GM19455 (cell line): ENCODE data around the gene DIP2C.
A peak's percentile ranks its signal among the peaks of the same experiment; 100 is the strongest.
"Not testable (repeated sequence)": the region's sequence is repeated elsewhere in the genome, so short reads cannot be mapped to it uniquely, and the experiment has no call there.

Experiments
- ATAC-seq: cut with Tn5 transposase; IDR thresholded peaks from one replicate; pipeline ENCODE4 v1.9.1; 2021; ENCODE audit not compliant: unreplicated experiment

Gene DIP2C

DNA sequence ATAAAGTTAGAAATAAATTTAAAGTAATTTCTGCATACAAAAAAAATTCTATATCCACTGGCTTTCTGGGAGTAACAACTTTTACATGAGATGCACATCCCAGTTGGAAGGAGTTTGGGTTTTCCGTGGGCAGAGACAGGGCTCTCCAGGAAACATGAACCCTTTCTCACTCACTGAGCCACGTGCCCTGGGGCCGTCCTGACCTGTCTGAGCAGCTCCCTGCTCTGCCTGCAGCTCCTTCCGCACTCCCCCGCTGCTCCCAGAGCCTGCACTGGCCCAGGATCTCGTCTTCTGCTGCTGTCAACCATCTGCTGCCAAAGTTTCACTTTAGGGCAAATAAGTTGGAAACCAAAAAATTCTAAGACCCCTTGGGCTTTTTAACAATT lies 169.1 kb downstream of the DIP2C start:
- ATAC-seq: no peak

DNA sequence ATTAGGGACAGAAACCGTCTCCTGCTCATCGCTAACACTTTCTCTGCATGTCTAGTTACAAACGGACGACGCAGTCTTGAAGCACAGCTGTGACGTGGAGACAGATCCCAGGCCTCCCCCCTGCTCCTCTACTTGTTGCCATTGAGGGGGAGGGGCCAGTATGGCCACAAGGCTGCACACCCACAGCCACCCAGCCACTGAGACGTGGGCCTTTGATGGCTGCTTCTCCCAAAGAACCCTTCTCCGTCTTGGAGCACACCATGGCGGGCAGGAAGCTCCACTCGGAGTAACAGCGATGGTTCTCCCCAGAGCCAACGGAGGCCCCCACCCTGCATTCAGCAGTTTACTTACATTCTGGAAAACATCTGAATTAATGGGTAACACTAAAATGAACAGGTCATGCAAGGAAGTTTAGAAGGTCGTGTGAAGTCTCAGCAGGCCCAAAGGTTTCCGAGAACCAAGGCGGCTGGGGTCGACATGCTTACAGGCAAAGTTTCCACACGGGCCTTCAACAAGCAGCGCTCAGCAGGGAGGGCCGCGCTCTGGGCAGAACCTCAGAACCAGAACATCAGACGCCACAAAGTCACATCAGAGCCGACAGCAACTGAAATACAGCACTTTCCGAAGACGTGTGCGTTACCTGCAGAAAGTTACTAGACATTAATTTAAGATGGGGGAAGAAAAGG lies 169.6 kb downstream of the DIP2C start:
- ATAC-seq: no peak

DNA sequence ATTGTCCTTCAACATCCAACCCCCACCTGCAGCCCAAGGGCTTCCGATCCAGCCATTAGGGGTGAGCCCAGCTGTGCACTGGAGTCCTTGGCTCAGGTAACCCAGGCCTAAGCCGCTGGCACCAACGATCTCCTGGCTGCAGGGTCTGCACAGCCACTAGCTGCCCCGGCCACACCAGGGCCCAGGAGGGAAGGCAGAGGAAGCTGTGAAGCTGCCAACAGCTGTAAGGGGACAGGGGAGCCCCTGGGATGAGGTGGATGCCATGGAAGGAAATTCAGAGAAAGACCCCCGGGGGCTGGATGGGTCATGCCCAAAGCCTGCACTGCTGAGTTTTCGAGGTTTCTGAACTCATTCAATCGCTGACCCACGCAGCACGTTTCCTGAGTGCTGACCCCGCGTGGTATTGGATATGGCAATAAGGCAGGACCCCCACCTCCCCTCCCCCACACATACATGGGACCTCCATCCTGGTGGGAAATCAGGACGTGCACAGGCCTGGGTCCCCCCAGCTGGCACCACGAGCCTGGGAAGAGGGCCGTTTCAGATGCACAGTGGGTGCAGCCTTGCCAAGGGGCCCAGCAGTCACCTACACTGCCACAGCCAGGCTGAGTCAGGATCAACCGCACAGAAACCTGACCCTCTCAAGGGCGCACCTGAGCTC lies 170.3 kb downstream of the DIP2C start:
- ATAC-seq: no peak

DNA sequence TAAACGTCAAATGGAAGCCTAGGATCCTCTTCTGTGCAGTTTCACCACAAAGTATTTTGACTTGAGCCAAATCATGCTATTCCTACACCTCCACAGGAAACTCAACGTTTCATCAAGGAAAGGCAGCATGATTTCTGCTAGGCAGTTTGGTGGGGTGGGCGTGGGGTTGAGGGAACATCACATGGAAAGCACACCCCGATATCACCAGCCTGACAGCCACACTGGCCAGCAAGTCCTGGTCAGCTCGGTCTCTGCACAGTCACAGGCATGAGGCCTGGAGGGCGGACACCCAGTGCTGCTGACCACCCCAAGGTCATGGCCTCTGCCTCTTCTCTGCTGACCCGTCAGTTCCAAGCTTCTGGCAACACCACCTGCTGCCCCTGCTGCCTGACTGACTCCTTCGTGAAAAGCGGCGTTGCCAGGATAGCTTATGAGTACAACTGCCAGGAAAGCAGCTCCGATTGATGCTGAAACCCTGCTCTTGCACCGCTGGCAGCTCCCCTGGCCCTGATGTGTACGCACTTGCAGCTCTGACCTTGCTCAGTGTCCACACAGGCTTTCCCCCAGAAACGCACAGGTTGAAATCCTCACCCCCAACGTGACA lies 171.5 kb downstream of the DIP2C start:
- ATAC-seq: no peak

DNA sequence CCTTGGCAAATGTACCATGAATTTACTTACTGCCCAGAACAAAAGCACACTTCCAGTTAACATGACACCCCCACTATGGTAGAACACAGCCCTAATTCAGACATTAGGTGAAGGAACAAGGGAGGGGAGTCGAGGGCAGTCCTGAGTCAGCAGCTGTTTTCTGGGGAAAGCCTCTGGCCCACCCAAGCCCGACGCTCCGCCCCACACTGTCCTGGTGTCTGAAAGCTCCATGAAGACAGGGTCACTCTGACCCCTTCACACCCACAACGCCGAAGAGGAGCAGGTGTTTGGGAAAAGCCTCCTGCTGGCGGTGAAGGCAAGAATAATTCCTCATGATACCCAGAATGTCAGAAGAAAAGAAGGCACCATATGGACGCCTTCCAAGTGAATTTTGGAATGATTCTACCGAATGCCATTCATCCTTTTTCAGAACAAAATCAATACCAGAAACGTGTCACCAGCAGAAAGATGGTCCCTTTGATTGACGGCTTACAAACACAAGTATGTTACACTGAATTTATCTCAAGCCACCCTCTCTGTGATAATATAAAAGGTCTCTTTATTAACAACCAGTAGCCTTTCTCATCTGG lies 172.1 kb downstream of the DIP2C start:
- ATAC-seq: no peak

DNA sequence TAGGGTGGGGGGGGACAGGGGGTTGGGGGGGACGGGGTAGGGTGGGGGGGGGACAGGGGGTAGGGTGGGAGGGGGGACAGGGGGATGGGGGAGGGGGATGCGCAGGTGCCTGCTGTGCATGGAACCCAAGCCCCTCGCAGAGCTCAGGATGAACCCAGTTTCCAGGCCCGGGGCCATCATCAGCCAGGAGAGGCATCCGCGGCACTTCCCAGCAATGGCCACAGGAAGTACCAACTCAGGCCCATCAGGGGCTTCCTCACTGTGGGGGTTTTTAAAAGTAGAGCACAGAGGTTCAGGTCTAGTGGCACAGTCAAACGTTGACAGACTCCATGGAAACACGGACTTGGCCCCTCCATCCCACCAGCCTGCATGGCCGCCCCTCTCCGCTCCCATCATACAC lies 172.7 kb downstream of the DIP2C start:
- no peak for ATAC-seq

DNA sequence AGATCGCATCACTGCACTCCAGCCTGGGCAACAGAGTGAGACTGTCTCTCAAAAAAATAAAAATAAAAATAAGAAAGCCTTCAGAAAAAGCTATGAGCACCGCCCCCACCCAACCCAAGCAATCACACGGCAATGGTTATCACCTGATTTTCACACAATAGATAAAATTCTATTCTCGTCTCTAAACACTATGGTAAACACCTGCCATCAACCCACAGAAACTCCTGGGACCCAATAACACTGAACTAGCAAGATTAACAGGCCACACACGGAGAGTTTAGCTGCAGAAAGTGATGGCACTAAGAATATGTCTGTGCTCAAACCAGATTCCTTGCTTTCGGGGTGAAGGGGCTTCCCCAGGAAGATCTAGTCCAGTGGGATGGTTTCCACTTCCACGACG lies 173.8 kb downstream of the DIP2C start:
- ATAC-seq: no peak

DNA sequence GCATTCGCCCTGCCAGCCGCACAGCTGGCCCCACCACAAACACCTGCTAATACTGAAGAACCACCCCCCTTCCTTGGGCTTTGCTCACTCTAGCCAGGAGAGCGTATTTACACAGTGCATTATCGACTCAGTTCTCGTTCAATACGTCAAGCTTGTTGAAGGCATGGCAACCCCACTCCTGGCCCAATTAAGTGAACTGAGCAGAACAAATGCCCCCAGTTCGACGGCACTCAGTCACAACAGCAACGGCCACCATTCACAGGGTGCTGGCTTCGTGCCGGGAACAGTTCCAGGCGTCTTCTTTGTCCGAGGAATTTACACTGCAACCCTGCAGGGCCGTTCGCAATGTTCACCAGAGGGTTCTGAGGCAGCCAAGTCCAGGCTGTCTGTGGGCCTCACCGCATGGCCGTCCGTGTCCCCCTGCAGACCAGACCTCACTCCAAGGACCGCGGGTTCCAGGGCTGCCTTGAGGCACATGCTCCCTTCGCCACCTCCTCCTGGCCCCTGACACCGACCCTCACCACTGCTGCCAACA lies 175.3 kb downstream of the DIP2C start:
- ATAC-seq: no peak

DNA sequence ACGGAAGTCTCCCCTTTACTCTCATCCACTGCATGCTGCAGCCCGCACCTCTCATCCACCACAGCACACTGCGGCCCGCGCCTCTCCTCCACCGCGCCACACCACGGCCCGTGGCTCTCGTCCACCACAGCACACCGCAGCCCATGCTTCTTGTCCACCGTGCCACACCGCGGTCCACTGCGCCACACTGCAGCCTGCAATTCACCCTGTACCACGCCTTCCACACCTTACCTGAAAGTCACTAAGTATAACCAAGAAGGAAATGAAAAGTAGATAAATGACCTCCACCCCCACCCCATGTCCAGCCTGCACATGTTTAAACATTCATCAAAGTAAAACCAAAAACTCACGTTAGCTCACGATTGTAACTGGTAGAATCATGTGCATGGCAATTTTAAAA lies 176.1 kb downstream of the DIP2C start:
- no peak for ATAC-seq

DNA sequence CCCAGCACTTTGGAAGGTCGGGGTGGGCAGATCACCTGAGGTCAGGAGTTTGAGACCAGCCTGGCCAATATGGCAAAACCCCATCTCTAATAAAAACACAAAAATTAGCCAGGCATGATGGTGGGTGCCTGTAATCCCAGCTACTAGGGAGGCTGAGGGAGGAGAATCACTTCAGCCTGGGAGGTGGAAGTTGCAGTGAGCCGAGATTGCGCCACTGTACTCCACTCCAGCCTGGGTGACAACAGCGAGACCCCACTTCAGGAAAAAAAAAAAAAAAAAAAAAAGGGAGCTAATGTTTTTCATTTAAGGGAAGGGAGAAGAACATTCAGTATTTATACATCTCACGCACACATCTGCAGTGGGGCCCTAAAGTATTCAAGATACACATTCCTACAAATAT lies 176.8 kb downstream of the DIP2C start:
- not testable (repeated sequence) for ATAC-seq

DNA sequence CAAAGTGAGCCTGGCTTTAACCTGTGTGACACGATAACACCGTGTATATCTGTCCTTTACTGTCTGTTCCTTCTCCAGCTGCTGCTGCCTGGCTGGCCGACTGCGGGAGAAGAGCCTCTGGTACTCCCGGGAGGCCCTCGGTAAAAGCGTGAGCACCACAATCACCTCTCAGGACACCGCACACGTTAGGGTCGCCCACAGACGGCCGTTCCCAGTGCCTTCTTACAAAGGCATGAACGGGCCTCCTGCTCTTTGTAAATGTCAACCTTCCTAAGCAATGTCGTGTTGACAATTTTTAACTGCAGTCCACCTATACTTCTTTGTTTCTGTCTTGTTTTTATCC lies 177.6 kb downstream of the DIP2C start:
- ATAC-seq: no peak

DNA sequence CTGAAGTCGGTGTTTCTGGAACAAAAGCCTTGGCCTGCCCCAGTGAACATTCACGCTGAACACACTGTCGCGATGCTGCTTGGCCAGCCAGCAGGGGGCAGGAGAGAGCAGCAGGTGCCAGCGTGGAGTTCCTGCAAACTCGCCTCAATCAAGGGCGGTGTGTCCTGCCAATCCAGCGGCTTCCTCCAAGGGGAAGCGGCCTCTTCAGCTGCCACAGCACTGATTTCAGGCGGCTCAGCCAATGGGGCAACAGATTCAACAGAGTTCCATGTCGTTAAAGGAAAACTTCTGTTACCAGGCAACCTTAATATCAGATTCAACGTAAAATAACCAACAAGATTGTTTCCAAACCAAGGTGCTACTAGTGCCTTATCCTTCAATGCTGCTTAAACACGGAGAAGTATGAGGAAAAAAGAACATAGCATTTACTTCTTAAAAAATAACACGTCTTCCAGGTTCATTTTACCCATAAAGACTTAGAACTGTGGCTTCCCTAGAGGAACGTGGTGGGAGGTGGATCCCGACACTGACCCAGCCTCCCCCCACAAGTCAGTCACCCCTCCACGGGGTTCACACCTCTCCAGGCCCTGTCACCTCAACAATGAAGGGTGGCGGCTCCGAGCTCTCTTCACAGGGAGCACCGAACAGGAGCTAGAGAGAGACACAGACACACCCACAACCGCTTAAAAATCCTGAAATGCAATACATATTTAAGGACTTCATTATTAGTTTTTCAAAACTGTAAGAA lies 178.2 kb downstream of the DIP2C start:
- peak; percentile 50 for ATAC-seq

DNA sequence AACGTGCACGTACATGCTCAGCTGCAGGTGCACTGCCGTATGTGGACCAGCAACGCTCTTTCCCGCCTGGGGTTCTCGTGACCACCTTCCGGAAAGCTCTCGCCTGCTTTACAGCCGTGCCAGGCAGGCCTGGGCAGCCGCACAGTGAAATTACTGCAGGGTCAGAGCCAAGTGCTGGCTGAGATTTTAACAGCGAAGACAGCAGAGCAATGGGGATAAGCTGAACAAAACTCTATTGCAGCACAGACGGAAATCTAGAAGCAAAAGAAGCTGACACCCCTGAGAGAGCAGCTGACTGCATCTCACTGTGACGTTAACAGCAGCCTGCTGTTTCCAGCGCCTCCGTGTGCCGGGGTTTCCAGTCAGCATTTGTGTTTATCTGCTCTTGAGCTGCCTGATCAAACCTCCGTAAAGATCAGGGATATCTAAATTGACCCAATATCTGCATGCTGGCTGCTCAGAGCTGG lies 179.0 kb downstream of the DIP2C start:
- no peak for ATAC-seq

DNA sequence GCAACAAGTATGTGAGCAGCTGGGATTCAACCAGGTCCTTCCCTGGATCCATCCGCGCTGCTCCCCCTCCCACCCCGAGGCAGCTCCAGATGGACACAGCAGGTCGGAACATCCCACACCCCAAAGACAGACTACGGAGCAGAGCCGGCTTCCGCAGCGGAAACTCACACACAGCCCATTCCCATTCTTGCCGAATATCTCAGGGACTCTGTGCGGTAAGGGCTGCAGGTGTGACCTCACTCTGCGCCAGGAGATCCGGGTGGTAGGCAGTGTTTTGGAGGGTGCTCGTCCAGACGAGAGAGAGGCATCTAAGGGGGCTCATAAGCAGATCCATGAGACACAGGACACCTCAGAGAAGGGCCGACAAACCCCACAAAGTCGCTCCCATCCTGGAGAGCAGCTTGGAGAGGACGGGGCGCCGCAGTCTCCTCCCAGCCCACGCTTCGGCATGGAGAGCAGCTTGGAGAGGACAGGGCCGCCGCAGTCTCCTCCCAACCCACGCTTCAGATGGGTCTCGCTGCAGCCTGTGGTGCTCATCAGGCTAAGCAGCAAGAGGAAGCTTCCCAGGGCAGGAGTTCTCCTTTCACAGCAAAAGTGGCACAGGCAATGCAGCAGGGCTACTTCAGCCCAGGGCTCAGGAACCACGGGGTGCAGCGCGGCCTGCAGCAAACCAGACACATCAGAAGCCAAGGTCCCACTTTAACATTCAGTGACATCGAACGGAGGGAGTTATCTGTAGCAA lies 179.9 kb downstream of the DIP2C start:
- ATAC-seq: no peak

DNA sequence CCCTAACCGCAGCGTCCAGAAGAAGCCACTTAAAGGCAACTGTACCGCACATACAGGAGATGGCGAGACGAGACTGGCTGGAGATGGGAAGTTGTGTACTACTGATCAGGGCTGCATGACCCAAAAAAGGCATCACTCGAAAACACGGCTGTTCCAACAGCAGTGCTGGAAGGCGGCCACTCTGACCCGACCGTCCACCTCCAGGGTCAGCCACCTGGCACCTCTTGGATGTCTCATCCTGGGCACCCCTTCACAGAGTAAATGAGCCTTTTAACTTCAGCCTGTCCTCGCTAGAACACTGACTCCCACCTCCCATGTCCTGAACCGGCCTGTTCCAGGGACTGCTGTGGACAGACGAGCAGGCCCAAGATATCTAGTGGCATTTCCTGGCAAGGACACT lies 180.7 kb downstream of the DIP2C start:
- ATAC-seq: no peak

DNA sequence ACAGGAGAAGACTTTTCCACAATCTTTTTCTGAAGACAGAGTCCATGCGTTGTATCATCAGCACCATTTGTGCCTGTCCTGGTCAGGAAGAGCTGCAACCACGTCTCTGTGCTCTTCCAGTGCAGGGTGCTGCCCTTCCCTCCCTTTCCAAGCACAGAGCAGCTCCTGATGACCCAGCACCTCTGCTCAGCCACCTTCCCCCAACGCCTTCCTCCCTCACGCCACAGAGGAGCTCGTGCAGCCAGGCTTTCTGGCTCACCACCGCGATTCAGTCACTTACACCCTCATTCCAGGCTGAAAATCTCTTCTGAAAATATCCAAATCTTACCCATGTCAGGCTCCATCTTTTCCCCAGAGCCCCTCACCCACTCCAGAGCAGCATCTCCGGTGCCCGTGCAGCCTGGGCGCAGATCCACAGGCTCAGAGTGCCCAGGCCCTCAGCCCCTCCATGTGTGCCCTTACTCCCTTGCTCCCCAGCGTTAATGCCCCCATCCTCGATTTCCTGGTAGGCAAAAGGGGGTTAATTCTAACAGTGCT lies 181.5 kb downstream of the DIP2C start:
- no peak for ATAC-seq

DNA sequence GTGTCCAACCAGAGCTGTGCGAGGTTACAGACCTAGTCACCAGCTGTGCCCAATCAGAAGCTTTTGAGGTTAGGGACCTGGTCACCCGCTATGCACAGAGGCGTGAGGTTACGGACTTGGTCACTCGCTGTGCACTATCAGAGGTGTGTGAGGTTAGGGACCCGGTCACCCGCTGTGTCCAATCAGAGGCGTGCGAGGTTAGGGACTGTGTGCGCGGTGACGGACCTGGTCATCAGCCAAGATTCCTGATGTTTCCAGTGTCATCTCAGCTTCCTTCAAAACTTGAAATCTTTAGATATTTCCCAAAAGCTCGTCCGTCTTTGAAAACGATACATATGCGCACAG lies 182.1 kb downstream of the DIP2C start:
- ATAC-seq: no peak

DNA sequence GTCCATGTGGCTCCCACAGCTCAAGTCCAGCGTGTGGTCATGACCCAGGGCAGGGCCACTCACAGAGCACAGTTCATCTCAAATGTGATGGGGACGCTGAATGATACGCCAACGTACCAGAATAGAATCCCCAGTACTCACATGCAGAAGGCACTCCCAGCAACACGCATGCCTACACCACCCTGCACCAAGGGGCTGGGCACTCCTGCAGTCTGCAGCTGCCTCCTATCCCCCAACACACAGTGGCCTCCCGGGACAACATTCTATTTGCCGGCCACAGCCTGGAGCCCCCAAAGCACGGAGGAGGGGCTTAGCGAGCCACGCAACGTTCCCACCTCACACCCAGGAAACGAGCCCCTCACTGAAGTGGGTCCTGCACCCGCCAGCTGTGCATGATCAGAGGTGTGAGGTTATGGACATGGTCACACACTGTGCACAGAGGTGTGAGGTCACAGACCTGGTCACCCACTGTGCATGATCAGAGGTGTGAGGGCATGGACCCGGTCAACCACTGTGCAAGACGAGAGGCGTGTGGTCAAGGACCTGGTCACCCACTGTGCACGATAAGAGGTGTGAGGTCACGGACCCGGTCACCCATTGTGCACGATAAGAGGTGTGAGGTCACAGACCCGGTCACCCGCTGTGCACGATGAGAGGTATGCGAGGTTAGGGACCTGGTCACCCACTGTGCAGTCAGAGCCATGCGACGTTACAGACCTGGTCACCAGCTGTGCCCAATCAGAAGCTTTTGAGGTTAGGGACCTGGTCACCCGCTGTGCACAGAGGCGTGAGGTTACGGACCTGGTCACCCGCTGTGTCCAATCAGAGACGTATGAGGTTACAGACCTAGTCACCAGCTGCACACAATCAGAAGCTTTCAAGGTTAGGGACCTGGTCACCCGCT lies 182.8 kb downstream of the DIP2C start:
- no peak for ATAC-seq

DNA sequence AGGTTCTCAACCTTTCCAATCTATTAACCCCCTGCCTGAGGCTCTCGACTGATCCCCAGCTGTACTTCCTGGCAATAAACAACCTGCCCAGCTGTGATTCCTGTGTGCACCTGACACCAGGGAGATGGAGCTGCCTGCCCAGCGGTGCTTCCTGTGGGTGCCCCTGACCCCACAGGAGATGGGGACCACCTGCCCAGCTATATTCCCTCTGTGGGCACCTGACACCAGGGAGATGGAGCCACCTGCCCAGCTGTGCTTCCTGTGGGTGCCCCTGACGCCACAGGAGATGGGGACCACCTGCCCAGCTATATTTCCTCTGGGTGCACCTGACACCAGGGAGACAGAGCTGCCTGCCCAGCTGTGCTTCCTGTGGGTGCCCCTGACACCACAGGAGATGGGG lies 184.0 kb downstream of the DIP2C start:
- ATAC-seq: no peak
